T-cell (primary cell): ENCODE data around the gene ZBTB18. TPM values are rescaled to one million over a fixed set of nuclear protein-coding genes. Genes with fewer than 3 reads are reported as not detected.

Source experiments
- ATAC-seq, 4 experiments: fragments of 200-7000 bp in 3 of 4; fragments of 150-1000 bp in 1 of 4; cut with Tn5 transposase; replicated peaks in 1 of 4; 1 replicate in 3 of 4; 2 replicates in 1 of 4; pipeline ENCODE4 v1.10.0; 2021; ENCODE audit warnings: moderate library complexity in 3 of 4, mild to moderate bottlenecking in 2 of 4, moderate number of reproducible peaks in 1 of 4
- CTCF ChIA-PET, 2 donors: fragments of 300-600 bp; sonication (Branson Sonifier 250); formaldehyde crosslinking; loops; one replicate each; lab custom pipeline; 2022; ENCODE audit warnings: antibody characterized with exemption in 2 of 2; lab: Charles Lee
- POLR2A ChIA-PET, 2 donors: fragments of 300-600 bp; sonication (Branson Sonifier 250); formaldehyde crosslinking; loops; one replicate each; lab custom pipeline; 2022; ENCODE audit warnings: antibody characterized with exemption in 2 of 2; lab: Charles Lee
- DNase-seq, 35 experiments: peaks; one replicate each; pipeline versions ENCODE4 v3.0.0 to v3.0.0-alpha.2; 2013 to 2023
- H3K27ac ChIP-seq: one replicate; pipeline ENCODE4 v1.5.1; 2013; ENCODE audit warnings: low read length
- H3K27me3 ChIP-seq, 2 experiments: replicated peaks in 1 of 2; 1 replicate in 1 of 2; 2 replicates in 1 of 2; pipeline versions ENCODE4 v1.6.1 to v1.7.0; 2013; ENCODE audit warnings: low read length in 1 of 2, mixed read lengths in 1 of 2; ENCODE audit not compliant: control insufficient read depth in 2 of 2, insufficient read depth in 2 of 2; ENCODE audit errors: extremely low read depth in 1 of 2
- H3K36me3 ChIP-seq, 2 donors: 1 replicate in 1 of 2; 2 replicates in 1 of 2; pipeline versions ENCODE4 v1.6.1 to v1.7.0; 2013; ENCODE audit warnings: low read length in 1 of 2; ENCODE audit not compliant: control insufficient read depth in 2 of 2, insufficient read depth in 1 of 2; ENCODE audit errors: extremely low read depth in 1 of 2
- H3K4me1 ChIP-seq, 2 experiments: 1 replicate in 1 of 2; 2 replicates in 1 of 2; pipeline versions ENCODE4 v1.6.1 to v1.7.0; 2013; ENCODE audit warnings: low read length in 2 of 2, mixed read lengths in 1 of 2; ENCODE audit not compliant: insufficient read depth in 2 of 2, control insufficient read depth in 1 of 2; ENCODE audit errors: extremely low read depth in 1 of 2
- H3K4me3 ChIP-seq, 2 donors: 1 replicate in 1 of 2; 2 replicates in 1 of 2; pipeline versions ENCODE4 v1.5.1 to v1.7.0; 2013; ENCODE audit warnings: mild to moderate bottlenecking in 2 of 2, low read length in 1 of 2, moderate library complexity in 1 of 2; ENCODE audit not compliant: control insufficient read depth in 1 of 2; ENCODE audit errors: extremely low read depth in 1 of 2
- H3K9me3 ChIP-seq: 2 replicates; pipeline ENCODE4 v1.7.0; 2013
- H3K27ac Mint-ChIP-seq, 2 donors: one replicate each; pipeline ENCODE4 v1.8.0; 2020 to 2021; ENCODE audit warnings: mild to moderate bottlenecking in 2 of 2, mixed read lengths in 2 of 2
- H3K27me3 Mint-ChIP-seq, 2 donors: one replicate each; pipeline ENCODE4 v1.8.0; 2021 to 2022; ENCODE audit warnings: mixed read lengths in 2 of 2
- H3K36me3 Mint-ChIP-seq: one replicate; pipeline ENCODE4 v1.8.0; 2021; ENCODE audit warnings: mixed read lengths
- H3K4me1 Mint-ChIP-seq, 3 donors: one replicate each; pipeline ENCODE4 v1.8.0; 2020 to 2022; ENCODE audit warnings: mixed read lengths in 3 of 3, mild to moderate bottlenecking in 1 of 3
- H3K4me3 Mint-ChIP-seq, 3 donors: one replicate each; pipeline ENCODE4 v1.8.0; 2020 to 2022; ENCODE audit warnings: mild to moderate bottlenecking in 3 of 3, mixed read lengths in 3 of 3, moderate library complexity in 3 of 3
- H3K9me3 Mint-ChIP-seq, 3 donors: one replicate each; pipeline ENCODE4 v1.8.0; 2020 to 2022; ENCODE audit warnings: mixed read lengths in 3 of 3
- WGBS: methylation state at CpG from one replicate; pipeline ENCODE4 v1.1.5; 2013; ENCODE audit warnings: missing lambda C conversion rate; ENCODE audit not compliant: insufficient coverage; 5-methylcytosine and 5-hydroxymethylcytosine counted together
- total RNA-seq, 35 experiments: library from RNA in 6 of 35; stranded (reverse) in 6 of 35; fragments of 120-200 nt in 1 of 35; gene quantifications; one replicate each; pipeline versions ENCODE4 v1.2.1 to v1.2.4 and lab custom pipeline; 2013 to 2026

The ZBTB18 gene
- total RNA-seq, 5 donors from 2014 or later (not counting 1 experiment from before 2014, with no cell fraction given) = 41.2 to 58.4 (median 52.4) TPM

DNA sequence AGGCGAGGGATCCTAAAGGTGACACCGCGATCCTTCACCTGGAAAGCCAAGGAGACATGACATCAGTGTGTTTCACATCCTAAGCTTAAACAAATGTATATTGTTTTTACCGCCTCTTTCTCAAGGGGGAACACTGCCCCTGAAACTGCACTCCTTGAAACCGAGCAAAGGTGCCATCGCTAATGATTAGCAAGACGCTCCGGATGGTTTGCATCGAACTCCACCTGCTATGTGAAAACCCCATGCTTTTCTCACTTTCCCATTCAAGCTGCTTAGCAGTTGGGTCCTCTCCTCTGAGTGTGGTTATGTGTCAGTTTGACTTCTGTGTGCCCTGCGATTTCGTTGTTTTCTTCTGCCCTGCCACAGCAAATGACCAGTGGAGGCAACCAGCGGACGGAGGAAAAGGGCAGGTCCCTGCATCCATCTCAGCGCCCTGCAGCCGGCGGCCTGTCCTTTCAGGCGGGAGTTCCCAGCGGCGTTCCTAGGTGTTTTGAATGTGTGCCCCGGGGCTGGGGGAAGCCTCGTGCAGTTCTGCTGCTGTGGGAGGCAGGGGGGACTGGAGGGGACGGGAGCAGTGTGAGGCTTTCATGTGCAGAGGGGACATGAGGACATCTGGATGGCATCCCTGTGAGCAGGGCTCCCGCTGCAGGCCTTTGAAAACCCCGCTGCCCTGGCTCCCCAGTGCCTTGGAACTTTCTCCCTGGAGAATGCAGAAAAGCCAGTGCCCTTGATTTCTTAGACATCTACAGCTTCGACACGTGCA lies 16.1 kb downstream of the ZBTB18 start:
- CTCF ChIA-PET = no interaction called here
- Mint-ChIP-seq H3K36me3 (no peaks in the 10 kb centered on the region), H3K27ac (no peak overlapping the region), H3K9me3 (no peaks in the 10 kb centered on the region), H3K4me3 (no peak overlapping the region), H3K27me3 (no peaks in the 10 kb centered on the region), H3K4me1 (peaks cover 5 to 6% (median 5%) of the 10 kb centered on the region in 3 donors)
- H3K9me3 ChIP-seq = no peaks in the 10 kb centered on the region
- no peak overlapping the region for H3K27ac ChIP-seq
- H3K36me3 ChIP-seq = no peaks in the 10 kb centered on the region
- POLR2A ChIA-PET = interaction anchor here in 1 of 2 donors (0.6 kb wide), 1 partner anchor 916 kb away, joined by 3 read pairs; no protein-coding TSS in a partner anchor
- no peak overlapping the region for H3K4me3 ChIP-seq
- ATAC-seq (no peak), DNase-seq (no peak)
- no peaks in the 10 kb centered on the region for H3K4me1 ChIP-seq
- H3K27me3 ChIP-seq = peaks cover 0 to 7% of the 10 kb centered on the region in 2 experiments
- WGBS = 86% methylated on average over 17 of the region's 26 CpGs

DNA sequence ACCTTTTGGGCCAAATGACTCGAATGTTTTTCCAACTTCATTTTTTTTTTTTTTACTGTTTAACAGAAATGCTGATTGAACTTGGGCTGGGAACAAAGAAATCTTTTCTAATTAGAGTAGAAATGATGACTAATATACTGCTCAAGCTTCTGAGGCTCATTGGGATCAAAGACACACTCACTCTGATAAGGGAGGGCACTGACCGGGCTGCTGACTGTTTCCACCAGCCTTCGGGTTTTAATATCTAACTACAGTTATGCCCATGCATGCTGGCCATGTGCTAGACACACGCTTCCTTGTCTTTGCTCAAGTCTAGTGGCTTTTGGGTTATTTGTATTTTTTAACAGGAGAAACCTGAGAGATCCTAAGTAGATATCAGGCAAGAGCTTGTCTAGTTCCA lies 16.8 kb downstream of the ZBTB18 start:
- H3K9me3 ChIP-seq = no peaks in the 10 kb centered on the region
- no peak for ATAC-seq

DNA sequence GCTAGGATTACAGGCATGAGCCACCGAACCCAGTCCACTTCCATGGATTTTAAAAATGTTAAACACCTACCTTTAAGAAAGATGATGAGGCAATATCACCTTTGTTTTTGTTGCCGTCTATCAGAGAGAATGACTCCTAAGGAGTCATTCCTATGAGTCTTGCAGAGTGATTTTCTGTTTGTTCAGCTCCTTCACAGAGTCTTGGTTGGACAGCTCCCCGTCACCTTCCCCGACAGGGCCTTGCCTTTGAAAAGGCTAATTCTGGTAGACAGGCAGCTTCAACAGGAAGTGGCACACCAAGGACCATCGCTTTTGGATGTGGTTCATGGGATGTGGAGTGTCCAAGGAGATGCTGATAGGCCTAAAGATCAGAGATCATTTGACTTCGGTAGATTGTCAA lies 17.5 kb downstream of the ZBTB18 start:
- Histone ChIP-seq H3K9me3 (no peaks in the 10 kb centered on the region), H3K27ac (no peak overlapping the region), H3K36me3 (no peaks in the 10 kb centered on the region), H3K27me3 (peaks cover 0 to 7% of the 10 kb centered on the region in 2 experiments), H3K4me3 (no peak overlapping the region), H3K4me1 (peaks cover 0 to 1% of the 10 kb centered on the region in 2 experiments)
- no peak for DNase-seq
- H3K4me1 Mint-ChIP-seq = peaks cover 8 to 10% (median 9%) of the 10 kb centered on the region in 3 donors
- no peak for ATAC-seq
- ChIA-PET CTCF (interaction anchor here in 1 of 2 donors (0.6 kb wide), 1 partner anchor 20 kb away, joined by 4 read pairs; no protein-coding TSS in a partner anchor), POLR2A (interaction anchor here in 1 of 2 donors (0.7 kb wide), 1 partner anchor 13 kb away, joined by 4 read pairs; no protein-coding TSS in a partner anchor)
- no peak overlapping the region for H3K4me3 Mint-ChIP-seq
- 100% methylated on average over 1 of the region's 6 CpGs for WGBS
- no peaks in the 10 kb centered on the region for H3K36me3 Mint-ChIP-seq
- no peak overlapping the region for H3K27ac Mint-ChIP-seq
- no peaks in the 10 kb centered on the region for H3K27me3 Mint-ChIP-seq
- no peaks in the 10 kb centered on the region for H3K9me3 Mint-ChIP-seq

More for the DNA sequence above, 16.8 kb downstream of the ZBTB18 start:
- ChIA-PET POLR2A (interaction anchor here in 1 of 2 donors (0.7 kb wide), 1 partner anchor 13 kb away, joined by 4 read pairs; no protein-coding TSS in a partner anchor), CTCF (no interaction called here)
- WGBS = 100% methylated on average over 1 of the region's 4 CpGs
- Mint-ChIP-seq H3K4me1 (peaks cover 8 to 10% (median 8%) of the 10 kb centered on the region in 3 donors), H3K27ac (no peak overlapping the region), H3K36me3 (no peaks in the 10 kb centered on the region), H3K4me3 (no peak overlapping the region), H3K27me3 (no peaks in the 10 kb centered on the region), H3K9me3 (no peaks in the 10 kb centered on the region)
- no peak for DNase-seq
- Histone ChIP-seq H3K27ac (no peak overlapping the region), H3K4me3 (no peak overlapping the region), H3K4me1 (no peaks in the 10 kb centered on the region), H3K36me3 (no peaks in the 10 kb centered on the region), H3K27me3 (peaks cover 0 to 7% of the 10 kb centered on the region in 2 experiments)

DNA sequence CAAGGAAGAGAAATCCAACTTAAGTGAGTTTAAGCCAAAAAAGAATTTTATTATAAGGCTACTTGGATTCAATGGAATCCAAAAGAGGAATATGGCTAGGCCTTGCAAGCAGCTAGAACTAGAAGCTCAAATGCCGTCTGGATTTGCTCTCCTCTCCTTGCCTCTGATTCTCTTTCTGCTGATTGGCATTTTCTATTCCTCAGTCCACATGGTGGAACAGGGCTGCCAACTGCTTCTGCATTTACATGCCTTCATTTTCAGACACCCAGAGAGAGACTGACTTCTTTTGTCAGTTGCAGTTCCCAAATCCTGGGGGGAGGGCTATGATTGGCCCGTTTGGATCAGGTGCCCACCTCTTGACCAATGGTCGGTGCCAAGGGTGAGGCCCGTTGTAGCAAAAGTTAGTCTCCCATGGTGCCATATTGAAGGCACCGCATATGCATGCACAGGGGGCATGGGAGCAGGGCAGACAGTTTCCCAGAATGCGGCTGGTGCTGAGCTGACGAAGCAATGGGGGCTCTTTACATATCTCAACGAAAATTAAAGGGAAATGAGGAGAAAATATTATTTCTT lies 18.3 kb downstream of the ZBTB18 start:
- no peak for ATAC-seq
- CTCF ChIA-PET = no interaction called here
- 91% methylated on average over 6 of the region's 8 CpGs for WGBS
- Mint-ChIP-seq H3K36me3 (no peaks in the 10 kb centered on the region), H3K4me3 (no peak overlapping the region), H3K27ac (no peak overlapping the region), H3K4me1 (peaks cover 17 to 19% (median 17%) of the 10 kb centered on the region in 3 donors), H3K9me3 (no peaks in the 10 kb centered on the region), H3K27me3 (no peaks in the 10 kb centered on the region)
- no peaks in the 10 kb centered on the region for H3K36me3 ChIP-seq
- POLR2A ChIA-PET = no interaction called here
- H3K9me3 ChIP-seq = no peaks in the 10 kb centered on the region
- no peak for DNase-seq
- H3K27me3 ChIP-seq = peaks cover 0 to 7% of the 10 kb centered on the region in 2 experiments
- H3K4me1 ChIP-seq = peaks cover 7 to 10% of the 10 kb centered on the region in 2 experiments
- no peak overlapping the region for H3K27ac ChIP-seq
- H3K4me3 ChIP-seq = no peak overlapping the region

DNA sequence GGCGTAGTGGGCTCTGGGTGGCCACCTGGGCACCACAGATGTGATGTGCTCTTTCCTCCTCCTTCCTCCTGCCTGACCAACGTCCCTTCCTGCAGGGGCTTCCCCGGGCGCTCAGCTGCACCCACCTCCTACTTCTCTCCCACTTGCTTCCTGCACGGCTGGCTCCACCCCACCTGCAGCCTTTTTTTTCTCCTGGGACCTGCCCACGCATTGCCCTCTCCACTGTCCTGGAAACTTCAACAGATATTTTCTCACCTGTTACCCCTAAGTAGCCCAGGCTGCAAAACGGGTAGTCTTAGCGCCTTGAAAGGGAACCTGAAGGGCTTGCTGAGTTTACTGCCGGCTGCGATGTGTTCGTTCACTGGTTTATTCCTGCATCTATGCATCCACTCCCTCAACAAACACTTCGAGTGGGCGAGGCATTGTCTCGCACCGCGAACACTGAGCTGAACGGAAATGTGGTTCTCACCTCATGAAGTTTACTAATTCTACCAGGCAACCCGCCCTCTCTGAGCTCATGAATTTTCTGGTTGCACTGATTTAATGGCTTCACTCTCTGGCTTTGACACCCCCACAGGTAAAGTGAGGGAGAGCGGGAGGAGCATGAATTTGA lies 23.6 kb downstream of the ZBTB18 start:
- Histone ChIP-seq H3K27ac (peak overlapping the region; percentile 71), H3K9me3 (no peaks in the 10 kb centered on the region), H3K36me3 (no peaks in the 10 kb centered on the region), H3K4me3 (peak overlapping the region; percentile 35 to 40), H3K4me1 (peaks cover 22 to 43% of the 10 kb centered on the region in 2 experiments), H3K27me3 (peaks cover 0 to 8% of the 10 kb centered on the region in 2 experiments)
- WGBS = 1% methylated on average over 16 of the region's 19 CpGs
- DNase-seq (peak; percentile 64 to 88 (median 76)), ATAC-seq (peak; percentile 94 to 98 (median 98))
- H3K36me3 Mint-ChIP-seq = no peaks in the 10 kb centered on the region
- H3K27me3 Mint-ChIP-seq = no peaks in the 10 kb centered on the region
- peaks cover 45 to 55% (median 47%) of the 10 kb centered on the region in 3 donors for H3K4me1 Mint-ChIP-seq
- peak overlapping the region; percentile 95 to 99 for H3K27ac Mint-ChIP-seq
- H3K9me3 Mint-ChIP-seq = no peaks in the 10 kb centered on the region
- ChIA-PET POLR2A (interaction anchor here (0.6 to 1.4 kb wide), 15 partner anchors 9 to 247 kb away, joined by 3 to 36 read pairs (median 4); partner anchors contain the start of genes AKT3 (in 1 of the 2) and ZBTB18 (in 1 of the 2)), CTCF (interaction anchor here (0.6 to 1.4 kb wide), 16 partner anchors 9 to 653 kb away, joined by 3 to 22 read pairs (median 3); no protein-coding TSS in a partner anchor)
- H3K4me3 Mint-ChIP-seq = peak overlapping the region; percentile 72 to 83 (median 77)
